ENCODE data around the gene PADI3. TPM values are rescaled to one million over a fixed set of nuclear protein-coding genes. Genes with fewer than 3 reads are reported as not detected.
"Not testable (repeated sequence)": the region's sequence is repeated elsewhere in the genome, so short reads cannot be mapped to it uniquely, and the experiment has no call there.

The PADI3 gene
- total RNA-seq, 1 donor from 2014 or later: not detected

DNA sequence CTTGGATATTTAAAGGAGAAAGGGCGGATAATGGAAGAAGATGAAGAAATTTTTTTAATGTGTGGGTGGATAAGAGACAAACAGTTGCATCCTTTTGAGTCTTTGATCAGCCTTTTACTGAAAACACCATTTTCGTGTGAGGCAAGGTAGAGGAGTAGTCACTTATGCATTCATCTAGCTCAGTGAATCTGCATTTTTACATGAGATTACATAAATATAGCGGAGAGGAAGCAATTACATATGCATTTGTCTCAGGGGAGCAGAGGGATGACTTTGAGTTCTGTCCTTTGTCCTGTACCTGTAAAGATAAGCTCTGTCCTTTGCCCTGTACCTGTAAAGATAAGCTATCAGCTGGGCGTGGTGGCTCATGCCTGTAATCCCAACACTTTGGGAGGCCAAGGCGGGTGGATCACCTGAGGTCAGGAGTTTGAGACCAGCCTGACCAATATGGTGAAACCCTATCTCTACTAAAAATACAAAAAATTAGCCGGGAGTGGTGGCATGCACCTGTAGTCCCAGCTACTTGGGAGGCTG is 73.0 kb downstream of the PADI3 start:
- DNase-seq (ENCODE audit: extremely low read depth, low read depth, low spot score): not testable (repeated sequence)

DNA sequence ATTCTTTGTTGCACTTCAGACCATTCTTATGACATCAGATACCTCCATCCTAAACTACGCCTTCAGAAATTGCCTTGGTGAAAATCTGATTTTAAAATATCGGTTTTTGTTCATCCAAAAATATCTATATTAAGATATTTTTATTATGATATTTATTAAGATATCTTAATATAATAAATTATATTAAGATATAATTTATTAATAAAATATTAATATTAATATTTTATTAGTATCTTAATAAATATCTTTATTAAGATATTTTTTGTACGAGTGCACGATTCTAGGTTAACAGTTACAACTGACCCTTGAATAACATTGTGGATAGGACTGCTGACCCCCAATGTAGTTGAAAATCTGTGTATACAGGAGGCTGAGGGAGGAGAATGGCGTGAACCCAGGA is 80.0 kb downstream of the PADI3 start:
- no peak for DNase-seq (ENCODE audit: extremely low read depth, low read depth, low spot score)

- DNase-seq (ENCODE audit: extremely low read depth, low read depth, low spot score): no peak
These were observed 80.7 kb downstream of the PADI3 start for GRCh38 chr1:17329610-17330009.

DNA sequence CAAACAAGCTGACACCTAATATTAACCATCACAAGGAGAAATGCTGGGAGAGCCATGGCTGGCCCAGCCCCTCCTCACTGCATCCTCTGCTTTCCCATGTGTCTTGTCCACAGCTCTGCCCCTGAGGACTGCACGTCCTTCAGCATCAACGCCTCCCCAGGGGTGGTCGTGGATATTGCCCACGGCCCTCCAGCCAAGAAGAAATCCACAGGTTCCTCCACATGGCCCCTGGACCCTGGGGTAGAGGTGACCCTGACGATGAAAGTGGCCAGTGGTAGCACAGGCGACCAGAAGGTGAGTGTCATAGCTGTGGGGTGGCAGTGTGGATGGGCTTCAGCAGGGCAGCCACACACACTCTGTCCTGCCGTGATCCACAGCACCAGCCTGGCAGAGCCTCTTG is 82.0 kb downstream of the PADI3 start:
- no peak for DNase-seq (ENCODE audit: extremely low read depth, low read depth, low spot score)

DNA sequence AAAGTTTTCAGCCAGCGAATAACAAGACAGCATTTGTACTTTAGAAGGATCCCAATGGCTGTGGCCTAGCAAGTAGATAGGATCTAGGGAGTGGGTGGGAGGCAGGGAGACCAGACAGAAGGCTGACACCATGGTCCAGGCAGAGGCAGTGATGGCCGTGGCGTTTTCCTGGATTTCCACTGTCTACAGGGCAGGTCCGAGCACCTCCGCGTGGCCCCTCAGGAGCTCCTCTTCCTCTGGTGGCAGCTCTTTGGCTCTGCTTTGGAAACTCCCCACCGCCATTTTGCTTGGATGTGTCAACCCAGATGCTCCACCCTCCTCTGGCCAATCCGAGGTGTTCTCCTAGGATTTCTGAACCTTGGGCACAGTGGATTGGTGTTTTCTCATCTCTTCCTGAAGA is 84.2 kb downstream of the PADI3 start:
- DNase-seq (ENCODE audit: extremely low read depth, low read depth, low spot score): no peak

Other genes starting within 250 kb of the PADI3 start
- 97.1 and 97.8 TPM in 2 replicates for gene ATP13A2, start 237.2 kb upstream of the PADI3 start, total RNA-seq
- gene SDHB, start 195.1 kb upstream of the PADI3 start, total RNA-seq: 101 and 102 TPM in 2 replicates
- gene PADI2, start 129.6 kb upstream of the PADI3 start, total RNA-seq: 0.18 and 1.3 TPM in 2 replicates
- 0.18 and 0.58 TPM in 2 replicates for gene PADI1, start 44.0 kb upstream of the PADI3 start, total RNA-seq
- not detected in 2 replicates for gene PADI4, start 59.1 kb downstream of the PADI3 start, total RNA-seq
- not detected in 2 replicates for gene PADI6, start 123.1 kb downstream of the PADI3 start, total RNA-seq
- gene RCC2, start 190.6 kb downstream of the PADI3 start, total RNA-seq: 60.1 and 113 TPM in 2 replicates

Data from glomerular endothelial cell (primary cell).